ENCODE data around the gene RAPGEF1. TPM values are rescaled to one million over a fixed set of nuclear protein-coding genes. Genes with fewer than 3 reads are reported as not detected.

The RAPGEF1 gene
- total RNA-seq, 2 donors from 2014 or later = 59.7 to 73.0 TPM

DNA sequence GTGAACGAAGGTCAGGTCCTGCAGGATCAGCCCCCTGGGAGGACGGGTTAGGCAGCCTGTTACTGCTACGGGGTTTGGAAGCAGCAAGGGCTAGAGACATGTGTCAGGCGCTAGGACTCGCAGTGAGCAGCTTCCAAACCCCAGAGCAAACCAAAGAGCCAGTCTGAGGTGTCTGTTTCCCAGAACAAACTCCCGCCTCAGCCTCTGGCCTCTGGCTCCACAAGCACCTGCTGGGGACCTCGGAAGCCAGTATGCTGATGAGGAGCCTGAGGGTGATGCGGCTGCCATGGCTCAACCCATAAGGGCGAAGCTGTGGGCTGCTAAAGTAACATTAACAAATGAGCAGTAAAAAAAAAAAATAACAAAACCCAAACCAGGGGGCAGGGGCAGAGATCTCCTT is 159.5 kb downstream of the RAPGEF1 start:
- Histone ChIP-seq H3K27me3 (replicated peaks; ENCODE audit: insufficient read depth) (no peaks in the 10 kb centered on the region), H3K36me3 (peaks cover 75% of the 10 kb centered on the region), H3K4me1 (ENCODE audit: control insufficient read depth in 1 of 2, low read depth in 2 of 2) (peaks cover 0 to 18% of the 10 kb centered on the region in 2 donors), H3K27ac (no peak overlapping the region), H3K4me3 (no peak overlapping the region), H3K9me3 (no peaks in the 10 kb centered on the region)
- ATAC-seq (ENCODE audit: insufficient number of reproducible peaks, low FRiP score, low read depth) (no peak), DNase-seq (ENCODE audit: low spot score) (no peak)
- TF ChIP-seq, protein P1, sequence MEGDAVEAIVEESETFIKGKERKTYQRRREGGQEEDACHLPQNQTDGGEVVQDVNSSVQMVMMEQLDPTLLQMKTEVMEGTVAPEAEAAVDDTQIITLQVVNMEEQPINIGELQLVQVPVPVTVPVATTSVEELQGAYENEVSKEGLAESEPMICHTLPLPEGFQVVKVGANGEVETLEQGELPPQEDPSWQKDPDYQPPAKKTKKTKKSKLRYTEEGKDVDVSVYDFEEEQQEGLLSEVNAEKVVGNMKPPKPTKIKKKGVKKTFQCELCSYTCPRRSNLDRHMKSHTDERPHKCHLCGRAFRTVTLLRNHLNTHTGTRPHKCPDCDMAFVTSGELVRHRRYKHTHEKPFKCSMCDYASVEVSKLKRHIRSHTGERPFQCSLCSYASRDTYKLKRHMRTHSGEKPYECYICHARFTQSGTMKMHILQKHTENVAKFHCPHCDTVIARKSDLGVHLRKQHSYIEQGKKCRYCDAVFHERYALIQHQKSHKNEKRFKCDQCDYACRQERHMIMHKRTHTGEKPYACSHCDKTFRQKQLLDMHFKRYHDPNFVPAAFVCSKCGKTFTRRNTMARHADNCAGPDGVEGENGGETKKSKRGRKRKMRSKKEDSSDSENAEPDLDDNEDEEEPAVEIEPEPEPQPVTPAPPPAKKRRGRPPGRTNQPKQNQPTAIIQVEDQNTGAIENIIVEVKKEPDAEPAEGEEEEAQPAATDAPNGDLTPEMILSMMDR (IDR thresholded peaks at IDR 0.05) = no peak

DNA sequence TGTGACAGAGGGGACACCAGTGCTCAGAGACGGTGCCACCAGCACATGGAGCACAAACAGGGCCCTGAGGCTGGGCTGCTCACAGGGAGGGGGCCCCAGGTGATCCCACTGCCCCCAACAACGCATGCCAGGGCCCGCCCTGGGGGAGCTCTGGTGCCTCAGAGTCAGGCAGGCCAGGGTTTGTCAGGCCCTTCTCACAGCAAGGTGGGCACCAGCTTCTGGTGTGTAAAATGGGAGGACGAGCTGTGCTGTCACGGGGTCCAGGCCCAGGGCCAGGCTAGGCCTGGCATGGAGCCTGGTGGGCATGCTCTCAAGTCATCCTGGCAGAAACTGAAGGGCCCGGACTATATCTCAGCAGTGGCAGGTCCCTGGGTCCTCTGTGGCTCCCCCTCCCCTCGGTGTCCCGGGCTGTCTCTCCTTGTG is 160.1 kb downstream of the RAPGEF1 start:
- Histone ChIP-seq H3K4me3 (no peak overlapping the region), H3K9me3 (no peaks in the 10 kb centered on the region), H3K4me1 (ENCODE audit: control insufficient read depth in 1 of 2, low read depth in 2 of 2) (peaks cover 0 to 18% of the 10 kb centered on the region in 2 donors), H3K27ac (no peak overlapping the region), H3K27me3 (replicated peaks; ENCODE audit: insufficient read depth) (no peaks in the 10 kb centered on the region), H3K36me3 (peaks cover 69% of the 10 kb centered on the region)
- ATAC-seq (ENCODE audit: insufficient number of reproducible peaks, low FRiP score, low read depth) = no peak
- TF ChIP-seq, protein P1 (IDR thresholded peaks at IDR 0.05) = no peak
- DNase-seq (ENCODE audit: low spot score) = no peak

DNA sequence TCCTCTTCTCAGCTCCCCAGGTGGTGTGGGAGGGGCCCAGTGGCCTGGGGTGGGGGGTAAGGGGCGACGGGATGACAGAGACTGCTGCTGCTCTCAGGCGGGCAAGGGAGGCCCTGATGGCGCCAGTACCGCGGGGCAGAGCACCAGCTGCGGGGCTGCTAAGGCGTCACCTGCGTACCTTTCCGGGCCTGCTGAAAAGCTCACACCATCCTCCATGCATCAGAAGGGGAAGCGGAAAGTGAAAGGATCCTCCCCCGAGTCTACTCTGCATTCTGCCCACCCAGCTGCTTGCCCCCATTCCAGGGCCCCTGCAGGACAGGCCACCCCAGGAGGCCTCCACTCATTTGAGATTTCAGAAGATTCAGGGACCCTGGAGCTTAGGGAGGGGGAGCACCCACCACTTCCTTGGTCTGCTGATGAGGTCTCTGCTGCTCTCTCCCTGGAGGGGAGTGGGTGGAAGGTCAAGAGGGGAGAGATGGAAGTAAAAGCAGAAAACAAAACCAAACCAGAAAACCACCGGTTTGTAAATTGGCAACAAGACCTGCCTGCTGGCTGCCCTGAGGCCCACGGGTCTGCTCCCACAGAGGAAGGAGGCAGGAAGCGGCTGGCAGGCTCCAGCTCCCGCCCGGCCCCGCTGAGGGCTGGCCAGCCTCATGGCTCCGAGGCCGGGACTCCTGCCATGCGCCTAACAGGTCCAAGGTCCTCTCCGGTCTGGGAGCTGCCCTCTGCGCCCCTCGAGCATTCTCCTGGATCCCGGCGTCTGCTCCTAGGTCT is 161.0 kb downstream of the RAPGEF1 start:
- Histone ChIP-seq H3K27ac (no peak overlapping the region), H3K27me3 (replicated peaks; ENCODE audit: insufficient read depth) (no peaks in the 10 kb centered on the region), H3K36me3 (peaks cover 60% of the 10 kb centered on the region), H3K9me3 (no peaks in the 10 kb centered on the region), H3K4me3 (no peak overlapping the region), H3K4me1 (ENCODE audit: control insufficient read depth in 1 of 2, low read depth in 2 of 2) (peaks cover 0 to 18% of the 10 kb centered on the region in 2 donors)
- TF ChIP-seq, protein P1 (IDR thresholded peaks at IDR 0.05) = no peak
- ATAC-seq (ENCODE audit: insufficient number of reproducible peaks, low FRiP score, low read depth) (no peak), DNase-seq (ENCODE audit: low spot score) (no peak)

DNA sequence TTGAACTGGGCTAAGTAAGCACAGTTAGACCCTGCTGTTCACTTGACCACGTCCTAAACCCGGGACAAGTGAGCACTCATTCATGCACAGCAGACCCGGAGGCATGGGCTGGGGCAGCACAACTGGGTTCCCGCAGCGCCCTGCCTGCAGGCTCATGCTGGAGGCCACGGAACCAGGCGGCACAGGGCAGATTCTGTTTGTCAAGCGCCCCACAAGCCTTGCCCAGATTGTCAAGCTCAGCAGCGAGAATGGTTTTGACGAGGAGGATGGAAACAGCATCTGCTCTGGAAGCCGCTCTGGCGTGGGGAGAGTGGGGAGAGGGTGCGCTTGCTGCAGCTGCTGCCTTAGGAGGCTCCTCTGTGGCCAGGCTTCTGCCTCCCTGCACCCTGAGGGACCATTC is 161.9 kb downstream of the RAPGEF1 start:
- Histone ChIP-seq H3K27ac (no peak overlapping the region), H3K9me3 (no peaks in the 10 kb centered on the region), H3K4me3 (no peak overlapping the region), H3K36me3 (peaks cover 54% of the 10 kb centered on the region), H3K4me1 (ENCODE audit: control insufficient read depth in 1 of 2, low read depth in 2 of 2) (peaks cover 0 to 18% of the 10 kb centered on the region in 2 donors), H3K27me3 (replicated peaks; ENCODE audit: insufficient read depth) (no peaks in the 10 kb centered on the region)
- DNase-seq (ENCODE audit: low spot score) = no peak
- TF ChIP-seq, protein P1 (IDR thresholded peaks at IDR 0.05) = no peak
- ATAC-seq (ENCODE audit: insufficient number of reproducible peaks, low FRiP score, low read depth) = no peak

DNA sequence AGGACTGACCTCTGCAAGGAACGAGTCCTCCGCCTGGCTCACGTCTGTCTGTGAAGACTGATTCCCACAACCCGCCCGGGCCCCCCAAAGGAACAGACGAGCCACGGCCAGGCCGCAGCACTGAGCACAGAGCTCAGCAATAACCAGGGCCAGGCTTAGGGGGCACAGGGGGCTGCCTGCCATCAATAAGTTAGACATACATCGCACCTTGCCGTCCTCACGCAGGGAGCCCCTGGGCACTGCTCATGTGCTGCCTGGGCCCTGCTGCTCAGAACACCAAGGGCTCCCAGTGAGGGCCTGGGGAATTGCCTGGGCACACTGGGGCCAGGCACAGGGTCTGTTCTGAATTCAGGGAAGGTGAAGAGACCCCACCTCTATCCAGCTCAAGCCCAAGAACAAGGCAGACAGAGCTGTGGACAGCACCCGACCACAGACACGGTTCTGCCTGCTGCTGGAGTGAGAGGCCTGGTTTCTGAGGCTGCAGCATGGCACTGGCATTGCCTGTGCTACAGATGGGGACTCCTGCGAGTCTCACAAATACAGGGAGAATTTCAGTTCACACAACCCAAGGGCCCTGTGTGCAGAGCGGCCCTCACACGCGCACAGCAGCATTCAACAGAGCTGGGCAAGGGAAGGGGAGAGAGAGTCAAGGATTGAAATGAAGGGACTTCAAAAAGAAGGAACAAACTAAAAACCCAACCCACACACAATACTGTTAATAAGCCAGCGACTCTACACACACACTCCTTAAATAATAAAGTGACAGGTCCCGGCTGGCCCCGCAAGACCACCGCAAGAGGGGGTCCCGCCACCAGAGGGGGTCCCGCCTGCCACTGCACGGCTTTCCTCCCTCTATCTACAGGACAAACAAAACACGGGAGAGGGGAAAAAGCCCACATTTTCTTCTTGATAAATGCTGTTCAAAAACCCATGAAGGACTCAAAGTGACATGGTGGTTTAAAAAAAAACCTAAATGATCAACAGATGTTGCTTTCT is 162.6 kb downstream of the RAPGEF1 start:
- H3K4me3 ChIP-seq = no peak overlapping the region

More for the DNA sequence above, 162.6 kb downstream of the RAPGEF1 start:
- no peak overlapping the region for H3K27ac ChIP-seq
- TF ChIP-seq, protein P1 (IDR thresholded peaks at IDR 0.05) = no peak
- no peak for ATAC-seq (ENCODE audit: insufficient number of reproducible peaks, low FRiP score, low read depth)
- no peaks in the 10 kb centered on the region for H3K9me3 ChIP-seq
- peaks cover 0 to 18% of the 10 kb centered on the region in 2 donors for H3K4me1 ChIP-seq (ENCODE audit: control insufficient read depth in 1 of 2, low read depth in 2 of 2)
- no peaks in the 10 kb centered on the region for H3K27me3 ChIP-seq (replicated peaks; ENCODE audit: insufficient read depth)
- H3K36me3 ChIP-seq = peaks cover 50% of the 10 kb centered on the region
- no peak for DNase-seq (ENCODE audit: low spot score)

Data from thoracic aorta (tissue), 2 donors.